Forelimb muscle (tissue), 1 donor: ENCODE measurements around the gene GCHFR. TPM values are rescaled to one million over a fixed set of nuclear protein-coding genes. Genes with fewer than 3 reads are reported as not detected.

Experiments used
- DNase-seq: peaks from one replicate; pipeline ENCODE4 v3.0.0-alpha.2; 2013; ENCODE audit warnings: low read depth
- polyA plus RNA-seq: library from polyadenylated mRNA; unstranded; fragments of 120-200 nt; gene quantifications from one replicate; pipeline ENCODE4 v1.2.1, GENCODE V29; 2013; ENCODE audit not compliant: insufficient read length

Gene GCHFR
- polyA plus RNA-seq, 1 donor, result 5.6 TPM

DNA sequence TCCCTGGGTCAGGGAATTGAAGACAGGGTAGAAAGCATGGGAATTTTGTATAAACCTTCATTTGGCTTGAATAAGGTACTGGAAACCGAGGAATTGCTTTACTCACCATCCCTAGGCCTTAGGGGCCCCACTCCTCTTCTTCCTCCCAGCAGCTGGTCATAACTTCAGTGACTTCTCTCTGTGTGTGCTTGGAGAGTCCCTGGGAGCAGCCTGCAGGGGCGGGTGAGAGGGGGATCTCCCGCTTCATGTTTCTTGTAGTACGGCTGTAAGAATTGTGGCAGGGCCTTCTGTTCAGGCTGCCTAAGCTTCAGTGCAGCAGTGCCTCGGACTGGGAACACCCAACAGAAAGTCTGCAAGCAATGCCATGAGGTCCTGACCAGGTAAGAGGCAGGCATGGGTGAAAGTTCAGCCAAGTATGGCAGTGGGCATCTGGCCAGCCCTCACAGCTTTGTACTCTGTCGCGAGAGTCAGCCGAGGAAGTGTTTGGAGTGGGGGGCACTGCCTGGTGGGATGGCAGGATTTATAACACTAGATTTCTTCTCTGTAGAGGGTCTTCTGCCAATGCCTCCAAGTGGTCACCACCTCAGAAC, 45.1 kb downstream of the GCHFR start:
- DNase-seq, result no peak

DNA sequence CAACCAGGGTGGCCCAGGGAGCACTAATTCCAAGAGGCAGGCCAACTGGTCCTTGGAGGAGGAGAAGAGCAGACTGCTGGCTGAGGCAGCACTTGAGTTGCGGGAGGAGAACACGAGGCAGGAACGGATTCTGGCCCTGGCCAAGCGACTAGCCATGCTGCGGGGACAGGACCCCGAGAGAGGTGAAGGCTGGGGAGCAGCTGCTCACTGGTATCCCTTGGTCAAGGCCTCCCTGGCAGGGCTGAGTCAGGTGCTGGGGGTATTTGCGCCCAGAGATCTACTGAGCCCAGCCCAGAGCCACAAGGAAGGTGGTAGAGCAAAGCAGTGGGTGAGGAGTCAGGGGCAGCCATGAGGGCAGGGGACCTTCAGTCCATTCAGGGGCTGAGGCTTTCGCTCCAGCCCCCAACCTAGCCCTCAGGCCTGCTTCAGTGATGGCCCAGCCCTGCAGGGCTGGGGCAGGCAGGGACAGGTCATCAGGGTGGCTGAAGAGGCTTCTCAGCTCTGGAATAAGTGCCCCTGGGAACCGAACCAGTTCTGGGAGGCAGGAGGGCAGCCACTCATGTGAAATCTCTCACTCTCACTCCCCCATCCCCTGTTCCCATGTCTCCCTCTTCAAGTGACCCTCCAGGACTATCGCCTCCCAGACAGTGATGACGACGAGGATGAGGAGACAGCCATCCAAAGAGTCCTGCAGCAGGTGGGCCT, 49.0 kb downstream of the GCHFR start:
- no peak for DNase-seq

GRCh38 chr15:40815042-40815698, 51.3 kb downstream of the GCHFR start:
- DNase-seq, result no peak

Other genes with a start within 250 kb of the GCHFR start
- 14.7 TPM for gene CCDC32, start 199.0 kb upstream of the GCHFR start, polyA plus RNA-seq
- gene RPUSD2, start 194.8 kb upstream of the GCHFR start, polyA plus RNA-seq, result 8.7 TPM
- gene KNL1, start 169.8 kb upstream of the GCHFR start, polyA plus RNA-seq, result 7.5 TPM
- gene RAD51, start 68.9 kb upstream of the GCHFR start, polyA plus RNA-seq, result 7.0 TPM
- 20.2 TPM for gene RMDN3, start 8.8 kb upstream of the GCHFR start, polyA plus RNA-seq
- gene C15orf62, start 5.9 kb downstream of the GCHFR start, polyA plus RNA-seq, result 1.9 TPM
- gene ZFYVE19, start 43.0 kb downstream of the GCHFR start, polyA plus RNA-seq, result 16.1 TPM
- gene DNAJC17, start 43.4 kb downstream of the GCHFR start, polyA plus RNA-seq, result 22.8 TPM
- 0.19 TPM for gene PPP1R14D, start 64.6 kb downstream of the GCHFR start, polyA plus RNA-seq
- gene SPINT1, start 80.0 kb downstream of the GCHFR start, polyA plus RNA-seq, result 0.49 TPM
- 0.34 TPM for gene RHOV, start 110.2 kb downstream of the GCHFR start, polyA plus RNA-seq
- gene VPS18, start 130.4 kb downstream of the GCHFR start, polyA plus RNA-seq, result 9.3 TPM
- gene DLL4, start 165.3 kb downstream of the GCHFR start, polyA plus RNA-seq, result 14.1 TPM
- gene CHAC1, start 189.4 kb downstream of the GCHFR start, polyA plus RNA-seq, result 9.5 TPM